SK-N-MC (cell line): ENCODE measurements around the gene PARP6.

Source experiments
- EZH2 ChIP-seq: fragments of 200-600 bp; sonication (generic); IDR thresholded peaks from one replicate; pipeline ENCODE4 v1.6.1; 2017; ENCODE audit warnings: antibody characterized with exemption
- FOXP2 ChIP-seq: optimal IDR thresholded peaks from 2 replicates; pipeline ENCODE3; 2011; ENCODE audit warnings: mild to moderate bottlenecking, moderate library complexity; ENCODE audit not compliant: insufficient read depth; ENCODE audit errors: extremely low read length, control extremely low read depth
- POLR2AphosphoS5 ChIP-seq: IDR thresholded peaks from 2 replicates; pipeline ENCODE4 v1.6.1; 2012; ENCODE audit warnings: mild to moderate bottlenecking, low read depth, low read length, borderline replicate concordance

GRCh38 chr15:72205273-72205672, 67.1 kb downstream of the PARP6 start:
- TF ChIP-seq EZH2 (no peak), POLR2AphosphoS5 (no peak), FOXP2 (no peak)
